KMS-11 (cell line): Measurements from ENCODE around the gene LSS.

Source experiments
- H2AFZ ChIP-seq: fragments of 200-600 bp; sonication (generic); 2 replicates; pipeline ENCODE4 v1.6.1; 2016; ENCODE audit warnings: antibody characterized with exemption, mixed run types, low read depth
- H3K27ac ChIP-seq: fragments of 200-600 bp; sonication (generic); 2 replicates; pipeline ENCODE4 v1.6.1; 2016; ENCODE audit warnings: mild to moderate bottlenecking, mixed run types
- H3K27me3 ChIP-seq: fragments of 200-600 bp; sonication (generic); 2 replicates; pipeline ENCODE4 v1.6.1; 2017; ENCODE audit warnings: mild to moderate bottlenecking, low read depth, mixed run types, moderate library complexity; ENCODE audit not compliant: insufficient read depth
- H3K36me3 ChIP-seq: fragments of 200-600 bp; sonication (generic); 2 replicates; pipeline ENCODE4 v1.6.1; 2017; ENCODE audit warnings: mild to moderate bottlenecking, mixed run types; ENCODE audit not compliant: insufficient read depth
- H3K4me1 ChIP-seq: fragments of 200-600 bp; sonication (generic); 2 replicates; pipeline ENCODE4 v1.6.1; 2016; ENCODE audit warnings: mild to moderate bottlenecking, low read depth, mixed run types; ENCODE audit not compliant: poor library complexity, severe bottlenecking
- H3K4me2 ChIP-seq: fragments of 200-600 bp; sonication (generic); 2 replicates; pipeline ENCODE4 v1.7.0; 2016; ENCODE audit warnings: mild to moderate bottlenecking, mixed run types
- H3K4me3 ChIP-seq: fragments of 200-600 bp; sonication (generic); IDR thresholded peaks from 2 replicates; pipeline ENCODE4 v1.6.1; 2017; ENCODE audit warnings: low read depth, low read length, mixed read lengths; ENCODE audit not compliant: insufficient read depth
- H3K79me2 ChIP-seq: fragments of 200-600 bp; sonication (generic); 2 replicates; pipeline ENCODE4 v1.6.1; 2016; ENCODE audit warnings: low read depth, mixed run types; ENCODE audit not compliant: insufficient read depth
- H3K9ac ChIP-seq: fragments of 200-600 bp; sonication (generic); 2 replicates; pipeline ENCODE4 v1.6.1; 2016; ENCODE audit warnings: mild to moderate bottlenecking, mixed run types
- H4K20me1 ChIP-seq: fragments of 200-600 bp; sonication (generic); 2 replicates; pipeline ENCODE4 v1.6.1; 2016; ENCODE audit warnings: mild to moderate bottlenecking, mixed run types; ENCODE audit not compliant: insufficient read depth
- CTCF ChIP-seq: fragments of 200-600 bp; sonication (generic); conservative IDR thresholded peaks from 2 replicates; pipeline ENCODE4 v1.6.1; 2017; ENCODE audit warnings: low read depth, mild to moderate bottlenecking, antibody characterized with exemption, low read length, moderate library complexity, mixed read lengths

Gene LSS

DNA sequence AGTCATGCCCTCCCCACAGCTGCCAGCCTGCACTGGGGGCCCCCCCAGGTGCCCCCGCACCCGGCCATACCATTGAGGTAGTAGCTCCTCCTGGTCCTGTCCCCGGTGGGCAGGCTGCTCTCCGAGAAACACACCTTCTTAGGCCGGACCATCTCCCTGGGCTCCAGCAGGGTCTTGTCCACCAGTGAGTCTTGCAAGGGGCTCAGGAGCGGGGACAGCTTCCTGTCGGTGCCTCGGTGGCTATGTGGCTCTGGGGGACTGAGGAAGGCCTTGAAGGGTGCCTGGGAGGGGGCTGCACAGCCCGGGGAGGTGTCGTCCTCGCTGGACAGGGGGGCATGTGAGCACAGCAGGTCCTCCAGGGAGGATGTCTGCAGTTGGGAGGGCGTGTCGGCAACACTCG, 60.3 kb downstream of the LSS start:
- H4K20me1 ChIP-seq: no peaks in the 10 kb centered on the region
- H3K9ac ChIP-seq: no peak overlapping the region
- H3K4me1 ChIP-seq: no peaks in the 10 kb centered on the region
- H3K36me3 ChIP-seq: no peaks in the 10 kb centered on the region
- H2AFZ ChIP-seq: no peak overlapping the region
- no peak overlapping the region for H3K4me3 ChIP-seq
- no peak for TF ChIP-seq CTCF
- no peak overlapping the region for H3K4me2 ChIP-seq
- peaks cover under 1% of the 10 kb centered on the region; the same call in 1 of the 2 replicates for H3K79me2 ChIP-seq
- H3K27me3 ChIP-seq: no peaks in the 10 kb centered on the region
- no peak overlapping the region for H3K27ac ChIP-seq

DNA sequence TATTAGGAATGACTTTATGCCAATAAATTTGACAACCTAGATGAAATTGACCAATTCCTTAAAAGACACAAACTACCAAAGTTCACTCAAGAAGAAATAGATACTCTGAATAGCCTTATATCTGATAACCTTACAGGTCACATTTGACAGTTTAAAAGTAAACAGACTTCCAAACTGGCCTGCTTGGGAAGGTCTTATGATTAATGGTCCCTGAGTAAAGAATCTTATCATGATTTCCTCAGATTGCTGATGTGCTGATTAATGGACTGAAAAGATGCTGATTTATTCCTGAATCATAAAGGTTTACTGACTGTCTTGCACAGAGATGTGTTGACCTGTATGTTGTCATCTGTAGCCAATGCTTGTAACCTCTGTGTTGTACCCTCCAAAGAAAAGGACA, 63.5 kb downstream of the LSS start:
- Histone ChIP-seq H3K79me2 (no peaks in the 10 kb centered on the region), H4K20me1 (no peaks in the 10 kb centered on the region), H3K27ac (no peak overlapping the region), H3K4me3 (no peak overlapping the region), H3K36me3 (no peaks in the 10 kb centered on the region), H3K9ac (no peak overlapping the region), H3K27me3 (no peaks in the 10 kb centered on the region), H3K4me2 (no peak overlapping the region), H2AFZ (no peak overlapping the region), H3K4me1 (no peaks in the 10 kb centered on the region)
- TF ChIP-seq CTCF: no peak

- no peak for TF ChIP-seq CTCF
- H3K4me1 ChIP-seq: no peaks in the 10 kb centered on the region
- H3K27ac ChIP-seq: no peak overlapping the region
- no peak overlapping the region for H3K4me3 ChIP-seq
- no peaks in the 10 kb centered on the region for H3K36me3 ChIP-seq
- no peak overlapping the region for H3K4me2 ChIP-seq
- H3K79me2 ChIP-seq: no peaks in the 10 kb centered on the region
- H2AFZ ChIP-seq: no peak overlapping the region
- no peak overlapping the region for H3K9ac ChIP-seq
- H3K27me3 ChIP-seq: no peaks in the 10 kb centered on the region
- H4K20me1 ChIP-seq: no peaks in the 10 kb centered on the region
Observed at GRCh38 chr21:46163380-46163779, 65.2 kb downstream of the LSS start.

- no peaks in the 10 kb centered on the region for H3K36me3 ChIP-seq
- H3K4me2 ChIP-seq: no peak overlapping the region
- H3K27me3 ChIP-seq: no peaks in the 10 kb centered on the region
- no peak overlapping the region for H3K9ac ChIP-seq
- H3K4me1 ChIP-seq: no peaks in the 10 kb centered on the region
- H2AFZ ChIP-seq: no peak overlapping the region
- TF ChIP-seq CTCF: no peak
- H3K27ac ChIP-seq: no peak overlapping the region
- H4K20me1 ChIP-seq: no peaks in the 10 kb centered on the region
- no peak overlapping the region for H3K4me3 ChIP-seq
- H3K79me2 ChIP-seq: no peaks in the 10 kb centered on the region
Observed at GRCh38 chr21:46161633-46162592, 66.7 kb downstream of the LSS start.
